WTC11 (cell line): Measurements from ENCODE around the gene LIX1L. TPM values are rescaled to one million over a fixed set of nuclear protein-coding genes. Genes with fewer than 3 reads are reported as not detected.

Source experiments
- ATAC-seq: fragments of 200-7000 bp; cut with Tn5 transposase; 2 replicates; pipeline ENCODE4 v1.10.0; 2021; ENCODE audit warnings: mild to moderate bottlenecking, moderate library complexity
- CTCF ChIA-PET: fragments of 300-600 bp; sonication (Branson Sonifier 250); formaldehyde crosslinking; loops from one replicate; lab custom pipeline; 2021; ENCODE audit warnings: antibody characterized with exemption; lab: Charles Lee
- POLR2A ChIA-PET: fragments of 350-600 bp; sonication (Branson Sonifier 250); formaldehyde crosslinking; loops from one replicate; lab custom pipeline; 2021; ENCODE audit warnings: antibody characterized with exemption; lab: Charles Lee
- DNase-seq: peaks from one replicate; pipeline ENCODE4 v3.0.0; 2021; ENCODE audit warnings: low spot score
- H3K27ac Mint-ChIP-seq: 2 replicates; pipeline ENCODE4 v1.8.0; 2021; ENCODE audit warnings: mixed read lengths
- H3K27me3 Mint-ChIP-seq: 2 replicates; pipeline ENCODE4 v1.8.0; 2021; ENCODE audit warnings: low read depth, mild to moderate bottlenecking, moderate library complexity, mixed read lengths
- H3K36me3 Mint-ChIP-seq: 2 replicates; pipeline ENCODE4 v1.8.0; 2021; ENCODE audit warnings: mixed read lengths
- H3K4me1 Mint-ChIP-seq: 2 replicates; pipeline ENCODE4 v1.8.0; 2022; ENCODE audit warnings: mixed read lengths
- H3K4me3 Mint-ChIP-seq: 2 replicates; pipeline ENCODE4 v1.8.0; 2021; ENCODE audit warnings: mild to moderate bottlenecking, moderate library complexity, mixed read lengths
- H3K9me3 Mint-ChIP-seq: 2 replicates; pipeline ENCODE4 v1.8.0; 2021; ENCODE audit warnings: mixed read lengths
- ARID4B ChIP-seq: sonication (generic); formaldehyde crosslinking; IDR thresholded peaks from 2 replicates; pipeline ENCODE4 v1.8.0; 2023; ENCODE audit warnings: missing genetic modification reagents, mild to moderate bottlenecking, borderline replicate concordance
- CDX4 ChIP-seq: fragments of 250-450 bp; sonication (Bioruptor Pico); IDR thresholded peaks from 2 replicates; pipeline ENCODE4 v1.9.0; 2021; ENCODE audit warnings: moderate library complexity, mild to moderate bottlenecking, inconsistent platforms, borderline replicate concordance
- CTCF ChIP-seq: fragments of 200-600 bp; IDR thresholded peaks from 2 replicates; pipeline ENCODE4 v1.8.0; 2022; ENCODE audit warnings: antibody characterized with exemption
- ETV6 ChIP-seq: sonication (generic); formaldehyde crosslinking; IDR thresholded peaks from 2 replicates; pipeline ENCODE4 v1.8.1; 2022; ENCODE audit warnings: mild to moderate bottlenecking, missing genetic modification reagents
- GABPB1 ChIP-seq: sonication (generic); formaldehyde crosslinking; IDR thresholded peaks from 2 replicates; pipeline ENCODE4 v1.8.1; 2023; ENCODE audit warnings: mild to moderate bottlenecking, missing genetic modification reagents
- KAT7 ChIP-seq: sonication (generic); formaldehyde crosslinking; IDR thresholded peaks from 2 replicates; pipeline ENCODE4 v1.8.1; 2023; ENCODE audit warnings: missing genetic modification reagents, mild to moderate bottlenecking, borderline replicate concordance
- NR1H2 ChIP-seq: sonication (generic); formaldehyde crosslinking; IDR thresholded peaks from 2 replicates; pipeline ENCODE4 v1.9.0; 2021; ENCODE audit warnings: mild to moderate bottlenecking, moderate library complexity, missing genetic modification reagents
- RORB ChIP-seq: fragments of 250-450 bp; sonication (Bioruptor Pico); IDR thresholded peaks from 2 replicates; pipeline ENCODE4 v1.9.0; 2021; ENCODE audit warnings: mild to moderate bottlenecking
- SMAD3 ChIP-seq: sonication (generic); formaldehyde crosslinking; IDR thresholded peaks from 2 replicates; pipeline ENCODE4 v1.8.0; 2022; ENCODE audit warnings: missing genetic modification reagents, mild to moderate bottlenecking, borderline replicate concordance
- TEAD1 ChIP-seq: sonication (generic); formaldehyde crosslinking; IDR thresholded peaks from 2 replicates; pipeline ENCODE4 v1.8.0; 2022; ENCODE audit warnings: mild to moderate bottlenecking, missing genetic modification reagents
- TEAD4 ChIP-seq: sonication (generic); formaldehyde crosslinking; IDR thresholded peaks from 2 replicates; pipeline ENCODE4 v1.8.0; 2022; ENCODE audit warnings: mild to moderate bottlenecking, missing genetic modification reagents
- USF1 ChIP-seq: sonication (generic); formaldehyde crosslinking; IDR thresholded peaks from 2 replicates; pipeline ENCODE4 v1.8.0; 2022; ENCODE audit warnings: mild to moderate bottlenecking, missing genetic modification reagents
- ZNF121 ChIP-seq: sonication (generic); formaldehyde crosslinking; IDR thresholded peaks from 2 replicates; pipeline ENCODE4 v1.8.0; 2023; ENCODE audit warnings: missing genetic modification reagents
- ZNF232 ChIP-seq: sonication (generic); formaldehyde crosslinking; IDR thresholded peaks from 2 replicates; pipeline ENCODE4 v1.8.0; 2022; ENCODE audit warnings: mild to moderate bottlenecking, missing genetic modification reagents
- ZNF281 ChIP-seq: sonication (generic); formaldehyde crosslinking; IDR thresholded peaks from 2 replicates; pipeline ENCODE4 v1.8.0; 2023; ENCODE audit warnings: mild to moderate bottlenecking, missing genetic modification reagents
- ZNF423 ChIP-seq: fragments of 250-450 bp; sonication (Bioruptor Pico); IDR thresholded peaks from 2 replicates; pipeline ENCODE4 v2.1.2; 2022; ENCODE audit warnings: mild to moderate bottlenecking, moderate library complexity
- ZNF512 ChIP-seq: sonication (generic); formaldehyde crosslinking; IDR thresholded peaks from 2 replicates; pipeline ENCODE4 v1.8.1; 2022; ENCODE audit warnings: missing genetic modification reagents, borderline replicate concordance
- total RNA-seq: library from RNA; stranded (reverse); gene quantifications from 3 replicates; pipeline ENCODE4 v1.2.3, GENCODE V29; 2021

Gene LIX1L
- total RNA-seq, 1 experiment from 2014 or later = 3.0 TPM

- no peak for TF ChIP-seq CDX4 (CRISPR knock-in tag)
- TF ChIP-seq RORB (CRISPR knock-in tag) = no peak
- TF ChIP-seq ZNF512 = no peak
- TF ChIP-seq TEAD4 (CRISPR knock-in tag) = no peak
- TF ChIP-seq ZNF423 = no peak
- no peak for TF ChIP-seq KAT7
Observed at GRCh38 chr1:145892486-145893087, 65.2 kb downstream of the LIX1L start (continued).

- Mint-ChIP-seq H3K27ac (peak overlapping the region; percentile 95), H3K9me3 (no peaks in the 10 kb centered on the region), H3K4me1 (peaks cover 25% of the 10 kb centered on the region), H3K27me3 (peaks cover 15% of the 10 kb centered on the region), H3K4me3 (peak overlapping the region; percentile 62), H3K36me3 (no peaks in the 10 kb centered on the region)
- TF ChIP-seq CTCF (peak; percentile 85), GABPB1 (peak; percentile 53), ZNF121 (CRISPR knock-in tag) (no peak), ETV6 (CRISPR knock-in tag) (peak; percentile 70; the same call in 1 of the 2 replicates)
- ATAC-seq (peak; percentile 100), DNase-seq (peak; percentile 98)
- ChIA-PET CTCF (interaction anchor here (0.5 to 3.7 kb wide), 51 partner anchors 9 to 154 kb away, joined by 3 to 93 read pairs (median 5); partner anchors contain the start of genes ANKRD34A, HJV, ITGA10 and LIX1L), POLR2A (interaction anchor here (1.0 to 1.8 kb wide), 7 partner anchors 16 to 88 kb away, joined by 4 to 14 read pairs (median 5); partner anchors contain the start of genes ANKRD34A, NUDT17, PIAS3 and POLR3GL)
Observed at GRCh38 chr1:145891587-145892485, 66.0 kb downstream of the LIX1L start.

GRCh38 chr1:145891143-145891542 is 66.7 kb downstream of the LIX1L start:
- H3K36me3 Mint-ChIP-seq = no peaks in the 10 kb centered on the region
- POLR2A ChIA-PET = interaction anchor here (1.0 to 1.8 kb wide), 4 partner anchors 17 to 46 kb away, joined by 5 to 14 read pairs (median 6); partner anchors contain the start of genes NUDT17, PIAS3 and RBM8A
- no peak overlapping the region for H3K27ac Mint-ChIP-seq
- H3K4me3 Mint-ChIP-seq = no peak overlapping the region
- CTCF ChIA-PET = interaction anchor here (0.5 to 3.7 kb wide), 39 partner anchors 10 to 155 kb away, joined by 3 to 93 read pairs (median 8); partner anchors contain the start of genes ANKRD34A, HJV, ITGA10 and LIX1L
- ATAC-seq (no peak), DNase-seq (no peak)
- H3K4me1 Mint-ChIP-seq = peaks cover 29% of the 10 kb centered on the region
- H3K9me3 Mint-ChIP-seq = no peaks in the 10 kb centered on the region
- H3K27me3 Mint-ChIP-seq = peaks cover 12% of the 10 kb centered on the region
- no peak for TF ChIP-seq NR1H2 (CRISPR knock-in tag)
- no peak for TF ChIP-seq USF1 (CRISPR knock-in tag)
- no peak for TF ChIP-seq ZNF121 (CRISPR knock-in tag)
- TF ChIP-seq ARID4B = no peak
- TF ChIP-seq SMAD3 (CRISPR knock-in tag) = no peak
- TF ChIP-seq RORB (CRISPR knock-in tag) = no peak
- TF ChIP-seq ZNF232 (CRISPR knock-in tag) = no peak
- TF ChIP-seq TEAD1 (CRISPR knock-in tag) = no peak
- TF ChIP-seq ZNF281 (CRISPR knock-in tag) = no peak
